HG03565 (cell line): Measurements from ENCODE around the gene ABT1.
"Not testable (repeated sequence)": the region's sequence is repeated elsewhere in the genome, so short reads cannot be mapped to it uniquely, and the experiment has no call there.

Experiments
- ATAC-seq: cut with Tn5 transposase; IDR thresholded peaks from one replicate; pipeline ENCODE4 v1.9.1; 2021; ENCODE audit warnings: mild to moderate bottlenecking, moderate library complexity; ENCODE audit not compliant: unreplicated experiment

The ABT1 gene

GRCh38 chr6:26596579-26597388 lies at the start of gene ABT1:
Gene ABT1 (plus strand): TSS chr6:26596953. CDS start chr6:26596983, 30 bp downstream.
- ATAC-seq: peak; percentile 47

DNA sequence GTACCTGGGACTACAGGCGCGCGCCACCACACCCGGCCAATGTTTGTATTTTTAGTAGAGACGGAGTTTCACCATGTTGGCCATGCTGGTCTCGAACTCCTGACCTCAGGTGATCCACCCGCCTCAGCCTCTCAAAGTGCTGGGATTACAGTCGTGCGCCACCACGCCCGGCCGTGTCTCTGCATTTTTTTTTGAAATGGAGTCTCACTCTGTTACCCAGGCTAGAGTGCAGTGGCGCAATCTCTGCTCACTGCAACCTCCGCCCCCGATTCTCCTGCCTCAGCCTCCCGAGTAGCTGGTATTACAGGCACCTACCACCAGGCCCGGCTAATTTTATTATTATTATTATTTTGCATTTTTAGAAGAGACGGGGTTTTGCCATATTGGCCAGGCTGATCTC lies 49.4 kb upstream of the ABT1 start:
- not testable (repeated sequence) for ATAC-seq

DNA sequence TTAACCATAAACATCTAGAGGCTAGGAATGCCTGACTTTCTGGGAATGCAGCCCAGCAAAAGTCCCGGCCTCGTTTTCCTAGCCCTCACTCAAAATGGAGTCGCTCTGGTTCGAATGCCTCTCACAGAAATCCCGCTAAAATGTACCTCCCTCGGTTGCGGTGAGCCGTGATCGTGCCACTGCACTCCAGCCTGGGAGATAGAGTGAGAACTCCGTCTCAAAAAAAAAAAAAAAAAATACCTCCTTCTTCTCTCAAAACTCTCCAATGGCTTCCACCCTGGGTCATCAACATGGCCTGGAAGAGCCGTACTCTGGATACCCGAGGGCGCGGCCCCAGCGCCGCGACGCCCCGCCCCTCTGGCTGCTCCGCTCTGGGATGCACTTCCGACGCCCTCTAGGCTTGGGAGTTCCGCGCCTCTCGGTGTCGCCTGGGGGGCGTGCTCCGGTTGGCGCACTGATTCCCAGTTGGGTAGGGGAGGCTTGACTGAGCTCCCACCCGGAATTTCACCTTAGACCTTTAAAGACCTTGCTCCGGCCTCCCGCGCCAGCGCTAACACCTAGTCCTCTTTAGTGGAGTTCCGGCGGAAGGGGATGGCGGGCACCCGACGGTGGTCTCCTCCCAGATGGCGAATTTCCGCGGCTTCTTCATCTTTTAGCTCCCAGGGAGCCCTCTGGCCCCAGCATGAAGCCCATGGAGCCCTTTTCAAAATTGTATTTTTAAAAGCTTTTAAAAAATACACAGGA lies 46.3 kb upstream of the ABT1 start:
- no peak for ATAC-seq

- no peak for ATAC-seq
Measured at GRCh38 chr6:26552205-26552604, 44.5 kb upstream of the ABT1 start.

DNA sequence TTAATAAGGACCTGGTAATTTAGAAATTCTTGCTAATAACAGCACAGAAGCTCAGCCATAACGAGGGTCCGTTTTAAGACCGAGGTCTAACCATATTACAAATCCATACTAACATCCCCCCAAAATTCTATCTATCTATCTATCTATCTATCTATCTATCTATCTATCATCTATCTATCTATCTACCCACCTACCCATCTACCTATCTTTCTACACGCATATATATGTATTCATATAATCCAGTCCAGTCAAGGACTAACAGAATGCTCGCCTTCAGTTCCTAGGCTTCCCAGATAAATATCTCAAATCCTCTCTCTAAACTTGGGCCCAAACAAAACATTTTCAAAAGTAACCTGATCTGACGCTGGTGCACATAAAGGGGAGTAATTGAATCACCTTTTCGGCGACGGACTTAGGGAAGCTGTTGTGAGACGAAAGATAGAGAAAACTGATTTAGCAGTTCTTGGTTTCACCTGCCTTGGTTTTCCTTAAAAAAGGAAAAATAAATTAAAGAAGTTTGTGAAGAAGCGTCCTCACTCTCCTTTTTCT lies 44.0 kb upstream of the ABT1 start:
- no peak for ATAC-seq

GRCh38 chr6:26553264-26553634 lies 43.5 kb upstream of the ABT1 start:
- peak; percentile 22 for ATAC-seq

DNA sequence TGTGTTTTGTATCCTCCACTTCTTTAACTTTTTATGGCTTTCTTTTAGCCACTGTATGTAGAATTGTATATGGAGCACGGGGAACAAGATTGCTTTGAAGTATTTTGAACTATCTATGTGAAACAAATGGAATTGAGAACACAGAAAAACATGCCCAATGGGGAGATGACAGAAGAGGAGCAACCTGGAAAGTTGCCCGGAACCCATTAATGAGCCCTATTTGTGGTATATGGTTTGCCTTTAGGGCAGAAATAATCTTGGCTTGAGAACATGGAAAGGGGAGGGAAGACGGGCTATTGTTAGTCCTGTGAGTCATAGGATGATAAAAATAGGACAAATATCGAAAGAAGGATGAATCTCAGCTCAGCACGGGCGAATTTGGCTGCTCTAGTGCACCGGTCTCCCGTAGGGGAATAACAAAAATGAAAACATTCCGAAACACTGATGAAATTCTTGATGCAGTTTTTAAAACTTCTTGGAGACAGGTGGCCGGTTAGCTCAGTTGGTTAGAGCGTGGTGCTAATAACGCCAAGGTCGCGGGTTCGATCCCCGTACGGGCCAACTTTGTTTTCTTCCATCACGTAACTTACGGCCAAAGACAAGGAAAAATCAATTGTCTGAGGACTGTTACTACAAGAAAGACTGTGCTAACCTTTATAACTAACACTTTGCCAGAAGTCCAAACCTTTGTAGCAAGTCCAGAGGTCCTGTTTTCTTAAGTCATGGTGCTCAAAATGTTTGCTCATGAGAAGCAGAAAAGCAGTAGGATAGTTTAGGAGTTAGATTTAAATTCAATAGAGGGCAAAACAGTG lies 42.9 kb upstream of the ABT1 start:
- peak; percentile 28 for ATAC-seq

DNA sequence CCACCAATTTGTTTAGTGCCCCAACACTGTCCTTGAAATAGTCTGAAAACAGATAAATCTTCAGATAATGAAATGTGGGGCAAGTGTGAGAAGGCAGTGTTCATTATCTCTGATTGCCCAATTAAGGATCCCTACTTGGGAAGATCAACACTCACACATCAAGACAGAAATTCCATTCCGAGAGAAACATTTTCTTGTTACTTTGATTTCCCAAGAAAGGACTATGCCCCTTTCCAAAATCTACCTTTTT lies 42.4 kb upstream of the ABT1 start:
- ATAC-seq: no peak

DNA sequence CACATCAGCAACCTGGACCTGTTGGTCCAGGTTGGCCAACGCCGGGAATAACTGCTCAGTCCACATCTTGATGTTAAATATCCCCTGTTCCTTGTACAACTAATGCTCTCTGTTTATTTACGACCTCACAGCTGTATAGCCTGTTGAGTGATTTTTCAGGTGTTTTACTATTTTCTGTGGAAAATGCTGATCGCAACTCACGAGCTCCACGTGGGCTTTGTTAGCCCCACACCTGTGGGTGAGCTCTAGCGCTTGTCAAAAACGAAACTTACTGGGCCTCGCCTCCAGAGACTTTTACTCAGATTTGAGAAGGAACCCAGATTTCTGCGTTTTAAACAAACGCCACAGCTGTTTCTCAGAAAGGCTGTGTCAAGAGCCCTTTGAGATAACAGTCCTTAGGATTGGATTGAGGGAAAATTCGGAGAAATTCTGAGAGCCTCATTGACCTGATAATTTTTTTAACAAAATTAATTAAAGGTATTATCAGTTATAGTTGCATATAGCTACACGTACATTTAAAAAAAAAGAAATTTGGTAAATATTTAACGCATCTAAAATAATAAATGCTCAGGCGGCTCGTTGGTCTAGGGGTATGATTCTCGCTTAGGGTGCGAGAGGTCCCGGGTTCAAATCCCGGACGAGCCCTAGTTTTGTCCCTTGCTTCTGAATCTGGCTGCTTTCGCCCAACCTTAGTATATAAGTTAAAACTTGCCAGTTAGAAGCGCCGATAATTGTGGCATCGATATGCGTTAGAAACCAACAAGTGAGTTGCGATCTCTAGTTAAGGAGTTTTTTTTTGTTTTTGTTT lies 41.9 kb upstream of the ABT1 start:
- ATAC-seq: no peak

DNA sequence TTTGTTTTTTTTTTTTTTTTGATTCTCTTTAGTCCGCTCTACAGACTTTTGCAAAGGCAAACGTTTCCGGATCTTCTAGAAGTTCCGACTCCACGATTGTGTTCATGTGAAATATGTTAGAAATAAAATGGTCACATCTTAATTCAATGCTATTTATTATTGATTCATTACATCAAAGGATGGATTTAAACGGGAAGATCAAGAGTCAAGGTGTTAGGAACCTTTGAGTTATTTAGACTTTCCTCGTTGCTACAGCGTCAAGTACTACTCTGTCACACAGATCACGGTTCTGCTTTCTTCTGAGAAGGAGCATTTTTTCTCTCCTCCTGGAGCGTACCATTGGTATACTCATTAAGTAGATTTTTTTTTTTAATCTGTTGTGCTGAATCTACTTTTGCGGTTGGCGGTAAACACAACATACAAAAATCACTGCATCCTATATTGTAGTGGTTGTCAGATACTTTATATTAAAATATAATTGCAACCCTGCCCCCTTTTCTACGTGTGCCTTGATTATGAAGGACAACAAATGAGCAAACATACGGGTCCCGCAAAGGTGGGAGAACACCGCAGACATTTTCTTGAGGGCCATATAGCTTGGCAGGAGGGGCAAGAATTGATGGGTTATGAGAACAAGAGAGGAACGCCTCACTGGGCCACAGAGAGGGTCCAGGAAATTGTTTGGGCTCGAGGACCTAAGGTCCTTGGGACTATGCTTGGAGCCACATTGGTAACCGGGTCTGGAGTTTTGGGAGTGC lies 41.1 kb upstream of the ABT1 start:
- ATAC-seq: no peak

GRCh38 chr6:26556263-26557070 lies 40.3 kb upstream of the ABT1 start:
- no peak for ATAC-seq

GRCh38 chr6:26561533-26562466 lies 35.0 kb upstream of the ABT1 start:
- no peak for ATAC-seq

DNA sequence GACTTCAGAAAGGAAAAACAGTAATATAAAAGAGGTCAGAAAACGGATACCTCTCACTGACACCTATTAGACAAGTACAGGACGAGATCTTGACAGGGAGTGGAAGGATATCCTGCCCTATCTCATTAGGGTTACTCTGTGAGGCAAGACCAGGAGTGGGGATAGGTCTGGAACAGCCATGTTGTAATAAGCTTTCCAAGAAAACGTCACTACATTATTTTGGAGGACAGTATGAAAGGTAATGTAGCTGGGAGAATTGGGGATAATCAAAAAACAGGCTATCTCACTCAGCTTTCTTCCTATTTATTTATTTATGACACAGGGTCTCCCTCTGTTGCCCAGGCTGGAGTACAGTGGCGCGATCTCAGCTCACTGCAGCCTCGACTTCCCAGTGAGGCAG lies 33.3 kb upstream of the ABT1 start:
- no peak for ATAC-seq

GRCh38 chr6:26568601-26569432 lies 27.9 kb upstream of the ABT1 start:
- peak; percentile 65 for ATAC-seq

DNA sequence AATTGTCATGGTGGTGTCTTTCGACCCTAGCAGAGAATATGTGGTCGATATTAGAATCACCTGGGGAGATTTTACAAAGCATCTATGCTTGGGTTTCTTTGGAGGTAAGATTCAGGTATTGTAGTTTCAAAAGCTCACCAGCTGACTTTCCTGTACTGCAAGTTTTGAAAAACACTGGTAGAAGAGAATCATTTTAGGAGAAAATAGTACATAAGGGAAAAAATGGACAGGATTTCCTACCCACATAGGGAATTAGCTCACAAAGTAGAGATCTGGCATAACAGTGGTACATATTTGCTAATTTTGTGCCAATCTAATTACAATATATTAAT lies 27.4 kb upstream of the ABT1 start:
- ATAC-seq: no peak

DNA sequence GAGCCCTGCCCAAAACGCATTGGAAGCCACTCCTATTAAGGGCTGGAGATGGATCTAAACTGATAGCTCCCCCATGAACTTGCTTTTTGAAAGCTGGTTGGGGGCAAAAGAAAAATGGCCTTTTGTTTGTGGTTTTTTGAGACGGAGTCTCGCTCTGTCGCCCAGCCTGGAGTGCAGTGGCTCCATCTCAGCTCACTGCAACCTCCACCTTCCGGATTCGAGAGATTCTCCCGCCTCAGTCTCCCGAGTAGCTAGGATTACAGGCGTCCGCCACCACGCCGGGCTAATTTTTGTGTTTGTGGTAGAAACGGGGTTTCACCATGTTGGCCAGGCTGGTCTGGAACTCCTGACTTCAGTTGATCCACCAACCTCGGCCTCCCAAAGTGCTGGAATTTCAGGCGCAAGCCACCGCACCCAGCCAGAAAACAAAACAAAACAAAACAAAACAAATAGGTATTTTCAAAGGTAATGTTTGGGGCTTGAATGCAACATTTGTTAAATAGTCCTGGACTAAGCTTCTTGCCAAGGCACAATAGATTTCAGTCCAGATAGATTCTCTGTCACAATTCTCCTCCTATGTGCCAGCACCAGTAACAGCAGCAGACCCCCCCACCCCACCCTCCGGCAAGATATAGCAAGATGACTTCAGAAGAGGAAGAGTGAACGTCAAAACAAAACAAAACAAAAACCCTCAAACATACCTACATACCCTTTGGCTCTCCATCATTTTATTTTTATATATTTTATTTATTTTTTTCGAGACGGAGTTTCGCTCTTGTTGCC lies 26.5 kb upstream of the ABT1 start:
- ATAC-seq: no peak
